HG03280 (cell line): ENCODE measurements around the gene KRT74.
"Not testable (repeated sequence)": the region's sequence is repeated elsewhere in the genome, so short reads cannot be mapped to it uniquely, and the experiment has no call there.

Experiments
- ATAC-seq: cut with Tn5 transposase; IDR thresholded peaks from one replicate; pipeline ENCODE4 v1.9.1; 2021; ENCODE audit warnings: mild to moderate bottlenecking, moderate library complexity; ENCODE audit not compliant: unreplicated experiment

Gene KRT74

GRCh38 chr12:52603314-52603713 lies 29.7 kb upstream of the KRT74 start:
- ATAC-seq = no peak

GRCh38 chr12:52602552-52602951 lies 28.9 kb upstream of the KRT74 start:
- ATAC-seq = no peak

GRCh38 chr12:52601671-52602070 lies 28.0 kb upstream of the KRT74 start:
- ATAC-seq = no peak

- ATAC-seq = no peak
Measured at GRCh38 chr12:52600941-52601481, 27.4 kb upstream of the KRT74 start, which contains the start of gene KRT72. Gene KRT72, minus strand, starts transcription at chr12:52601463. Its CDS starts 11 bp downstream, at chr12:52601452.

GRCh38 chr12:52600475-52600874 lies 26.8 kb upstream of the KRT74 start:
- ATAC-seq = no peak

GRCh38 chr12:52600071-52600470 lies 26.4 kb upstream of the KRT74 start:
- ATAC-seq = no peak

- ATAC-seq = no peak
Measured at GRCh38 chr12:52598966-52599365, 25.3 kb upstream of the KRT74 start.

- not testable (repeated sequence) for ATAC-seq
Measured at GRCh38 chr12:52594237-52594636, 20.6 kb upstream of the KRT74 start.

- no peak for ATAC-seq
Measured at GRCh38 chr12:52591521-52591920, 17.9 kb upstream of the KRT74 start.

GRCh38 chr12:52590021-52590420 lies 16.4 kb upstream of the KRT74 start:
- no peak for ATAC-seq

GRCh38 chr12:52587563-52587962 lies 13.9 kb upstream of the KRT74 start:
- no peak for ATAC-seq

GRCh38 chr12:52585946-52586345 lies 12.3 kb upstream of the KRT74 start:
- ATAC-seq = no peak

- no peak for ATAC-seq
Measured at GRCh38 chr12:52585066-52585465, 11.4 kb upstream of the KRT74 start.

- ATAC-seq = no peak
Measured at GRCh38 chr12:52584156-52584682, 10.6 kb upstream of the KRT74 start.

- no peak for ATAC-seq
Measured at GRCh38 chr12:52582971-52583456, 9.4 kb upstream of the KRT74 start.

GRCh38 chr12:52582486-52582885 lies 8.8 kb upstream of the KRT74 start:
- ATAC-seq = no peak

- no peak for ATAC-seq
Measured at GRCh38 chr12:52581481-52581880, 7.8 kb upstream of the KRT74 start.

- no peak for ATAC-seq
Measured at GRCh38 chr12:52581066-52581465, 7.4 kb upstream of the KRT74 start.

GRCh38 chr12:52580496-52580895 lies 6.9 kb upstream of the KRT74 start:
- no peak for ATAC-seq

- ATAC-seq = no peak
Measured at GRCh38 chr12:52579468-52580465, 6.1 kb upstream of the KRT74 start.

GRCh38 chr12:52578469-52578868 lies 4.8 kb upstream of the KRT74 start:
- ATAC-seq = no peak

GRCh38 chr12:52577316-52577715 lies 3.7 kb upstream of the KRT74 start:
- no peak for ATAC-seq
